NB4 (cell line): ENCODE measurements around the gene RASL10B.

Experiments used
- MYC ChIP-seq: IDR thresholded peaks from 2 replicates; pipeline ENCODE4 v1.6.1; 2011; ENCODE audit warnings: low read depth, low read length
- POLR2A ChIP-seq: IDR thresholded peaks from 2 replicates; pipeline ENCODE4 v1.6.1; 2011; ENCODE audit warnings: mild to moderate bottlenecking; ENCODE audit not compliant: insufficient read length; ENCODE audit errors: extremely low read depth
- TF ChIP-seq, protein P1 (sequence below): IDR thresholded peaks from one replicate; pipeline ENCODE4 v1.5.1; 2012; ENCODE audit warnings: low read depth, low read length

DNA sequence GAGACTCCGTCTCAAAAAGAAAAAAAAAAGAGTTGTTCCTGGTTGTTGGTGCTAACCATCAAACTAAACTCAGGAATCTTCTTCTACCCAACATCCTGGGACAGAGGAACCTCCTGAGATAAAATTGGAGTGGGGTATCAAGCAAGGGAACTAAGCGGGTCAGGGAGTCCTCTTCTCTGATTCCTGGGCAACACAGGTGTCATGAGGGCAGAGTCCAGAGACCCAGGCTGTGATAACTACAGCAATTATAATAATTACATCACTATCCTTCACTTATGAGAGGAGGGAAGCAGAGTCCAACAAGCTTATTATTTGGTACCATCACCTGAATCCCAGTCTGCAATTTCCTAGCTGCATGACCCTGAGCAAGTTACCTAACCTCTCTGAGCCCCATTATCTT lies 37.4 kb downstream of the RASL10B start:
- TF ChIP-seq, protein P1, sequence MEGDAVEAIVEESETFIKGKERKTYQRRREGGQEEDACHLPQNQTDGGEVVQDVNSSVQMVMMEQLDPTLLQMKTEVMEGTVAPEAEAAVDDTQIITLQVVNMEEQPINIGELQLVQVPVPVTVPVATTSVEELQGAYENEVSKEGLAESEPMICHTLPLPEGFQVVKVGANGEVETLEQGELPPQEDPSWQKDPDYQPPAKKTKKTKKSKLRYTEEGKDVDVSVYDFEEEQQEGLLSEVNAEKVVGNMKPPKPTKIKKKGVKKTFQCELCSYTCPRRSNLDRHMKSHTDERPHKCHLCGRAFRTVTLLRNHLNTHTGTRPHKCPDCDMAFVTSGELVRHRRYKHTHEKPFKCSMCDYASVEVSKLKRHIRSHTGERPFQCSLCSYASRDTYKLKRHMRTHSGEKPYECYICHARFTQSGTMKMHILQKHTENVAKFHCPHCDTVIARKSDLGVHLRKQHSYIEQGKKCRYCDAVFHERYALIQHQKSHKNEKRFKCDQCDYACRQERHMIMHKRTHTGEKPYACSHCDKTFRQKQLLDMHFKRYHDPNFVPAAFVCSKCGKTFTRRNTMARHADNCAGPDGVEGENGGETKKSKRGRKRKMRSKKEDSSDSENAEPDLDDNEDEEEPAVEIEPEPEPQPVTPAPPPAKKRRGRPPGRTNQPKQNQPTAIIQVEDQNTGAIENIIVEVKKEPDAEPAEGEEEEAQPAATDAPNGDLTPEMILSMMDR = no peak
- no peak for TF ChIP-seq MYC
- no peak for TF ChIP-seq POLR2A
